ENCODE measurements around the gene STAT5A.

Gene STAT5A

GRCh38 chr17:42276359-42276608, 12.0 kb upstream of the STAT5A start, which contains the start of gene STAT5B:
Gene STAT5B, minus strand, starts transcription at chr17:42276391. Its CDS starts 44,264 bp downstream, at chr17:42232127.
- Histone ChIP-seq H3K4me1 (ENCODE audit: insufficient read depth, low read length) (peaks cover 45% of the 10 kb centered on the region), H3K36me3 (ENCODE audit: insufficient read depth, low read length) (no peaks in the 10 kb centered on the region; the same call in 1 of the 2 replicates), H3K9me3 (ENCODE audit: insufficient read depth, low read length, severe bottlenecking) (no peaks in the 10 kb centered on the region), H3K4me2 (ENCODE audit: insufficient read depth, low read length) (peak within 1 kb of the TSS; percentile 84), H3K27me3 (ENCODE audit: insufficient read depth, low read length, poor library complexity) (peaks cover under 1% of the 10 kb centered on the region), H3K27ac (ENCODE audit: low read length) (peak within 1 kb of the TSS; percentile 75), H4K20me1 (ENCODE audit: insufficient read depth, low read length) (no peaks in the 10 kb centered on the region; the same call in 1 of the 2 replicates), H3K79me2 (ENCODE audit: insufficient read depth, low read length) (peaks cover 46% of the 10 kb centered on the region), H2AFZ (ENCODE audit: low read depth, low read length) (peak within 1 kb of the TSS; percentile 99), H3K9ac (ENCODE audit: low read depth, low read length) (peak within 1 kb of the TSS; percentile 97), H3K4me3 (ENCODE audit: low read depth in 1 of 2, low read length in 2 of 2) (peak within 1 kb of the TSS; percentile 73 to 75)
- TF ChIP-seq EZH2 (IDR thresholded peaks at IDR 0.05; ENCODE audit: borderline replicate concordance, low read depth, low read length, severe bottlenecking), result no peak
- TF ChIP-seq, protein P1, sequence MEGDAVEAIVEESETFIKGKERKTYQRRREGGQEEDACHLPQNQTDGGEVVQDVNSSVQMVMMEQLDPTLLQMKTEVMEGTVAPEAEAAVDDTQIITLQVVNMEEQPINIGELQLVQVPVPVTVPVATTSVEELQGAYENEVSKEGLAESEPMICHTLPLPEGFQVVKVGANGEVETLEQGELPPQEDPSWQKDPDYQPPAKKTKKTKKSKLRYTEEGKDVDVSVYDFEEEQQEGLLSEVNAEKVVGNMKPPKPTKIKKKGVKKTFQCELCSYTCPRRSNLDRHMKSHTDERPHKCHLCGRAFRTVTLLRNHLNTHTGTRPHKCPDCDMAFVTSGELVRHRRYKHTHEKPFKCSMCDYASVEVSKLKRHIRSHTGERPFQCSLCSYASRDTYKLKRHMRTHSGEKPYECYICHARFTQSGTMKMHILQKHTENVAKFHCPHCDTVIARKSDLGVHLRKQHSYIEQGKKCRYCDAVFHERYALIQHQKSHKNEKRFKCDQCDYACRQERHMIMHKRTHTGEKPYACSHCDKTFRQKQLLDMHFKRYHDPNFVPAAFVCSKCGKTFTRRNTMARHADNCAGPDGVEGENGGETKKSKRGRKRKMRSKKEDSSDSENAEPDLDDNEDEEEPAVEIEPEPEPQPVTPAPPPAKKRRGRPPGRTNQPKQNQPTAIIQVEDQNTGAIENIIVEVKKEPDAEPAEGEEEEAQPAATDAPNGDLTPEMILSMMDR (IDR thresholded peaks at IDR 0.05; ENCODE audit: borderline replicate concordance, extremely low read depth, low read length, poor library complexity, severe bottlenecking), result no peak
- peak; percentile 64 for ATAC-seq (ENCODE audit: insufficient read depth, low read depth)
- peak; percentile 70 for DNase-seq

- ATAC-seq (ENCODE audit: insufficient read depth, low read depth) (peak; percentile 55), DNase-seq (no peak)
- Histone ChIP-seq H3K36me3 (ENCODE audit: insufficient read depth, low read length) (no peaks in the 10 kb centered on the region; the same call in 1 of the 2 replicates), H2AFZ (ENCODE audit: low read depth, low read length) (peak overlapping the region; percentile 99), H3K9me3 (ENCODE audit: insufficient read depth, low read length, severe bottlenecking) (no peaks in the 10 kb centered on the region), H3K27ac (ENCODE audit: low read length) (peak overlapping the region; percentile 75), H4K20me1 (ENCODE audit: insufficient read depth, low read length) (no peaks in the 10 kb centered on the region), H3K4me2 (ENCODE audit: insufficient read depth, low read length) (peak overlapping the region; percentile 84), H3K27me3 (ENCODE audit: insufficient read depth, low read length, poor library complexity) (peaks cover 2% of the 10 kb centered on the region), H3K79me2 (ENCODE audit: insufficient read depth, low read length) (peaks cover 41% of the 10 kb centered on the region), H3K9ac (ENCODE audit: low read depth, low read length) (peak overlapping the region; percentile 97), H3K4me3 (ENCODE audit: low read depth in 1 of 2, low read length in 2 of 2) (peak overlapping the region; percentile 62 to 75; a peak in 3 of 4 replicates), H3K4me1 (ENCODE audit: insufficient read depth, low read length) (peaks cover 45% of the 10 kb centered on the region)
- TF ChIP-seq, protein P1 (IDR thresholded peaks at IDR 0.05; ENCODE audit: borderline replicate concordance, extremely low read depth, low read length, poor library complexity, severe bottlenecking), result no peak
- TF ChIP-seq EZH2 (IDR thresholded peaks at IDR 0.05; ENCODE audit: borderline replicate concordance, low read depth, low read length, severe bottlenecking), result no peak
Observed at GRCh38 chr17:42276609-42277341, 11.5 kb upstream of the STAT5A start.

GRCh38 chr17:42277342-42277712, 11.0 kb upstream of the STAT5A start:
- Histone ChIP-seq H3K9me3 (ENCODE audit: insufficient read depth, low read length, severe bottlenecking) (no peaks in the 10 kb centered on the region), H3K79me2 (ENCODE audit: insufficient read depth, low read length) (peaks cover 36% of the 10 kb centered on the region), H3K36me3 (ENCODE audit: insufficient read depth, low read length) (no peaks in the 10 kb centered on the region; the same call in 1 of the 2 replicates), H3K27ac (ENCODE audit: low read length) (no peak overlapping the region), H3K4me2 (ENCODE audit: insufficient read depth, low read length) (peak overlapping the region; percentile 84), H2AFZ (ENCODE audit: low read depth, low read length) (peak overlapping the region; percentile 99), H3K9ac (ENCODE audit: low read depth, low read length) (peak overlapping the region; percentile 97; the same call in 1 of the 2 replicates), H3K4me3 (ENCODE audit: low read depth in 1 of 2, low read length in 2 of 2) (0 out of 4 replicates have a peak overlapping the region, but pooled peaks of 1 of the 2 experiments have one; percentile 6), H3K4me1 (ENCODE audit: insufficient read depth, low read length) (peaks cover 41% of the 10 kb centered on the region), H4K20me1 (ENCODE audit: insufficient read depth, low read length) (no peaks in the 10 kb centered on the region), H3K27me3 (ENCODE audit: insufficient read depth, low read length, poor library complexity) (peaks cover 2% of the 10 kb centered on the region)
- ATAC-seq (ENCODE audit: insufficient read depth, low read depth), result no peak
- DNase-seq, result no peak
- TF ChIP-seq, protein P1 (IDR thresholded peaks at IDR 0.05; ENCODE audit: borderline replicate concordance, extremely low read depth, low read length, poor library complexity, severe bottlenecking), result no peak
- TF ChIP-seq EZH2 (IDR thresholded peaks at IDR 0.05; ENCODE audit: borderline replicate concordance, low read depth, low read length, severe bottlenecking), result no peak

All from DND-41 (cell line).